NCI-H2227 (cell line): Measurements from ENCODE around the gene HMGB4.

Experiments used
- DNase-seq: peaks from one replicate; lab custom pipeline; 2025; ENCODE audit not compliant: unreplicated experiment; lab: John Stamatoyannopoulos, UW

The HMGB4 gene

DNA sequence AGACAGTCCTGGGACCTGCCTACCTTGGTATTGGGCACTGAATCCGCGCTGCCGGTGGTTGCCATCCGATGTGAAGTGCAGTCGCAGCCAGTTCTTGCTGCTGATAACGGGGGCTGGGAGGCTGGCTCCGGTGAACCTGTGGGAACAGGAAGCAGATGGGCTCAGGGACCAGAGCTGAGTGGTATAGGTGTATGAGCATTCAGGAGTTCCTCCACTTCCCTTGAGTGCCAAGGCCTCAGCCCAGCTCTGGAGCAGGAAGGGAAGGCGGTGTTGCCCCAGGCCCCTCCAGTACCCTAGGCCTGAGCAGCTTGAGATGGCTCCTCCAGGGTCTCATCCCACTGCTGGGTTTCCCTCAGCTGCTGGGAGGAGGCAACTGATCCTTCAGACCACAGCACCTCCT, 17.0 kb upstream of the HMGB4 start:
- DNase-seq, result no peak

DNA sequence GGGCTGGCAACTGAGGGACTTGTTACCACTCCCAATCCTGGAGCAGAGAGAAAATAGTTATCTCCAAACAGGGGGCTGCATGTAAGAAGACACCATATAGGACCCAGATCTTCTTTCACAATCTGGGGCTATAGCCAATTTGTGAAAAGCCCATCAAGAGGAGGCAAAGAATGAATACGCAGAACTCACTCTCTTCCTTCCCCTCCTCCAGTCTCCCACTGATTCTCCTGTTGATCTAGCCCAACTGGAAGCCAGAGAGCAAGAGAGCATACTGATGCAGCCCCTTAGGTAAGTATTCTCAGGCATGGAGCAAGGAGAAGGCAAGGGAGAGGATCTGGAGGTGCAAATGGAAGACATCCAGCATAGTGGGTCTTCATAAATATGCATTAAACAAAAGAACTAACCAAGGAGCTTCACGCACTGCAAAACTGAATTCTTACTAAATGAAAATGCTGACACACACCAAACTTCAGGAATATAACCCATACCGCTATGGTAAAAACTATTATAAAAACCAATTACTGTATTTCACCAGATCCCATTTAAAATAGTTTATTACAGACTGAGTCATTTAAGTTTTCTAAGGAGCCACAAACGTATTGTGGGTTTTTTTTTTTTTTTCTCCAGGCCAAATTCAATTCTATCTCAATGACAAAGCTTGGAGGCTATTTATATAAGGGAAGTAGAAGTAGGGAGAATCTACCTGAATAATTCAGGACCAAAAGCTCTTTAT, 15.5 kb upstream of the HMGB4 start:
- DNase-seq, result no peak

- no peak for DNase-seq
Measured at GRCh38 chr1:33849211-33849610, 14.7 kb upstream of the HMGB4 start.

DNA sequence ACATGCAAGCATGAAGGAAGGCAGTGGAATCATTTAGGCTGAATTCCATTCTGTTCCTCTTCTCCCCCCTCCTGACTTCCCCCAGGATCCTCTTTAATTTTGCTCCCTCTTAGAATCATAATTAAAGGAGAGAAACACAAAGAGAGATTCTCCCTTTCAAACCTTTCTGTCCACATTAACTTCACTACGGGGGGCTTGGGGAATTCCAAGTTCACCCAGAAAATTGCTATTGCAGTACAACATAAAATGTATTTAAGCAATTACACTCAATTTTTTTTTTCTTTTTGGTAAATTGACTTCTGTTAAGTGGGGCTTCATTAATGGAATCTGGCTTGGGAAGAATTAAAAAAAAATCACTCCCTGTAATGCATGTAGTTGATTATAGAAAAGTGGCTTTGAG, 13.4 kb upstream of the HMGB4 start:
- DNase-seq, result peak; percentile 43

DNA sequence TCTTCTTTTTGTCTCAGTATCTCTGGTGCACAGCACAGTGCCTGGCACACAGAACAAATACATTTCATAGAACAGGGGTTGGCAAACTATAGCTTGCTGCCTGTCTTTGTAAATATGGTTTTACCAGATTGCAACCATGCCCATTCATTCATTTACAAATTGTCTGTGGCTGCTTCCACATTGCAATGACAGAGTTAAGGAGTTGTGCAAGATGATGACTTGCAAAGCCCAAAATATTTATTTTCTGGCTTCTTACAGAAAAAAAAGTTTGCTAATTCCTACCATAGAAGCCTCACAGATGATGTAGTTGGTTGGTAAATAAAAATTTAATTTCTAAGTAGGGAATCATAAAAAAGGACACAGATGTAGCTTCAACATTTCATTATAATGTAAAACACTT, 11.2 kb upstream of the HMGB4 start:
- DNase-seq, result no peak

DNA sequence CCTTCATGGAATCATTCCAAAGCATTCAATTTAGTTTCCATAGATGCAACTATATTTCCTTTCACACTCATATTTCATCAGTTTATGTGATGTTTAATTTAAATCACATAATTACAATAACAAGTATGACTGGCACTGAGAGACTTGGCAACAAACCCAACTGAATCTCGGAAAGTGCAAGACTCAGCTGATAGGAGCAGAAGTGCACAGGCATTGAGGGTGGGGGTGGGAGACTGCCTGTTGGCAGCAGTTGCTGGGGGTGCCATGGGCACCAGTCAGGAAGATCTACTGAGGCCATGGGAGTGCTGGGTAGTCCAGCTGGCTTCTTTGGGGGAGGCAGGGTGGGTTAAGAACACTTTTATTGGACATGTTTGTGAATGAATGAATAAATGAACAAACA, 10.4 kb upstream of the HMGB4 start:
- DNase-seq, result no peak

DNA sequence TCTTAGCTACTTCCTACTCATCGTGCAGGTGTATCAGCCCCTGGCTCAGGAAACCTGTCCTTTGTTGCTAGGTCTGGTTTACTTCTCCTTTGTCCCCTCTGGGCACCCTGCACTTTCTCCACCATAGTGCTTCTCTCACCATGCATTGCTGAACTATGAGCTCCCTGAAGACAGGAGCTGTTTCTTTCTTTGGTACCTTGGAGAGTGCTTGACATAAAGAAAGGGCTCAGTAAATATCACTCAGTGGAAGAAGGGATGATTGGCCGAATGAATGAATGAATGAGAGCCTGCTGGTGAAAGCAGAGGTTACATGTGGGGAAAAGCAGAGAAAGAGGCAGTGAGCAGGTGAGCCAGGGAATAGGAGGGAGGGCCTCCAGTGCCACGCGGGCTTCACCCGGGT, 9.8 kb upstream of the HMGB4 start:
- DNase-seq, result no peak

DNA sequence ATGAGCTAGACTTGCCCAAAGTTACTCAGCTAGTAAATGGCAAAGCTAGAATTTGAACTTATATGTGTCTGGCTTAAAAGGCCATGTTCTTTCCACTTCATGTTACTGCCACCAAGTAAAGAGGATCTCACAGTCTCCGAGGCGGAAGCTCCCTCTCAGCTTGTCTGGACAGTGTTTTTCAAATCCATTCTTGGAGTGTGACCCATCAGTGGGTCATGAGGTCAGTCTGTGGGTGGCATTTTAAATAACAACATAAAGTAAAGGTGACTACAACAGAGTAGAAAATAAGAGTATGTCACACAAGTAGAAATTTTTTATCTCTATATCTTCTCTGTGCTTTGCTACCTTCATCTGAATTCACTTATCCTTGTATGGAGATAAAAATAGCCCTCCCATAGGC, 3.2 kb upstream of the HMGB4 start:
- no peak for DNase-seq

DNA sequence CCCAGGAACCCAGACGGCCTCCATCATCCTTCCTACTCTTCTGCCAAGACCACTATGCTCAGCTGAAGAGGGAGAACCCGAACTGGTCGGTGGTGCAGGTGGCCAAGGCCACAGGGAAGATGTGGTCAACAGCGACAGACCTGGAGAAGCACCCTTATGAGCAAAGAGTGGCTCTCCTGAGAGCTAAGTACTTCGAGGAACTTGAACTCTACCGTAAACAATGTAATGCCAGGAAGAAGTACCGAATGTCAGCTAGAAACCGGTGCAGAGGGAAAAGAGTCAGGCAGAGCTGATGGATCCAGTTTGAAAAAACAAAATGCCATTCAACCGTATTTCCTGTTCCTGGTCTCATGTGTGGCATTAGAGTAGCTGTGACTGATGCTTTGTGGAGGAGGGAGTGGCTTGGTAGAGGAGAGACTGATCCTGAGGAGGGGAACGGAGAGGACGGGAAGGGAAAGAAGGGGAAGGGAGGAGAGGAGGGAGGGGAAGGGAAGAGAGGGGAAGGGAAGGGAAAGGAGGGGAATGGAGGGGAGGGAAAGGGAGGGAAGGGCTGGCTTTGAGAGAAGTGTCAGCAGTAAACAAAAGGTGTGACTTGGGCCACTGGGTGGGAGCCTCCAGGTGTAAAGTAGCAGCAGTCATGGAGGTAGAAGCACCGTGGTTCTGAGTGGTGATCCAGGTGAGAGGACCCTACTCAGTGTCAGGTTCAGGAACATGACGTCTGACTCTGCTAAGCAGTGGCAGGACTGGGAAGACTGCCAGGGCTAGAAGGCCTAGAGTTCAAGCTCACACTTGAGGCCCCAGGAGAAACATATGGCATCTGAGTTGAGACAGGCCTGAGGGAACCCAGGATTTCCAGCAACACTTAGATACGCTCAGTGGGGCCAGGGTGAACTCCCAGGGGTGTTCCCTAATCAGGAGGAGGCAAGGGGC, 846 bp downstream of the HMGB4 start:
- no peak for DNase-seq

- no peak for DNase-seq
Measured at GRCh38 chr1:33866281-33866680, 2.4 kb downstream of the HMGB4 start.

GRCh38 chr1:33867684-33868083, 3.8 kb downstream of the HMGB4 start:
- no peak for DNase-seq

- no peak for DNase-seq
Measured at GRCh38 chr1:33872275-33872674, 8.4 kb downstream of the HMGB4 start.

- no peak for DNase-seq
Measured at GRCh38 chr1:33872683-33873082, 8.8 kb downstream of the HMGB4 start.

GRCh38 chr1:33874636-33875035, 10.8 kb downstream of the HMGB4 start:
- no peak for DNase-seq

DNA sequence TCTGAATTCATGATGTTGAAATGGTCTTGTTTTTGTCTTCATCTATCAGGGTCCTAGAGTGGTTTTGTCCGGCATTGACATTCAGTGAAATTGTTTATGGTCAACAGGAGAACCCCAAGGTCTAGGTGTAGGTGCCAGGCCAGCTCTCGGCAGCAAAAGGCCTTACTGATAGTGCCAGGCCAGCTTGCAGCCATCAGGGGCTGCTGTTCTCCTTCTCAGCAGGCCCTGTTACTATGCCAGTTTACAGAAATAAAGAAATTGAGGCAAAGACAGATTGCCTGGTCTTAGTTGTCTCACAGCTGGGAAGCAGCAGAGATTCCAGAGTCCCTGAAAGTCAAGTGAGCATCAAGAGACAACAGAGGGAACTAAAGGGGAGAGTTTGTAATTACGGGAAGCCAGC, 12.0 kb downstream of the HMGB4 start:
- DNase-seq, result no peak

GRCh38 chr1:33876970-33877650, 13.2 kb downstream of the HMGB4 start:
- no peak for DNase-seq

DNA sequence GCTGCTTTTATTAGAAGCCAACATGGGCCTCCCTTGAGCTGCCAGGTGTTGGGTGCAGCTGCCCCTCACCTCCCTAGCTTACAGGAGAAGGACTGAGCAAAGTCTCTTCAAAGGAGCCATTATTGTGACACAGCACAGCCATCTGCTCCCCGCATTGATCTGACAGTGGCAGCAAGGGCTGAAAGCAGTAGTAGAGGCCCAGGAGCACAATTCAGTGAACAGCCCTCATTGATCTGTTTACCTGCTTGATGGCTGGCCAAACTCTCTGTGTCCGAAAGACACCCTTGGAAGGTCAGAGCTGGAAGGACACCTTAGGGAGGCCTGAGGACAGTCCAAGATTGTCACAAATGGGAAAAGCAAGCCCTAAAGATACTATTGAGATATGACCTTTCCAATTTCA, 14.5 kb downstream of the HMGB4 start:
- no peak for DNase-seq

GRCh38 chr1:33880305-33880704, 16.4 kb downstream of the HMGB4 start:
- no peak for DNase-seq

- no peak for DNase-seq
Measured at GRCh38 chr1:33886496-33886895, 22.6 kb downstream of the HMGB4 start.

GRCh38 chr1:33893147-33893830, 29.4 kb downstream of the HMGB4 start:
- no peak for DNase-seq

- no peak for DNase-seq
Measured at GRCh38 chr1:33895396-33895795, 31.5 kb downstream of the HMGB4 start.
